Hepatocyte (in vitro differentiated cells): ENCODE measurements around the gene MPZL2. TPM values are rescaled to one million over a fixed set of nuclear protein-coding genes. Genes with fewer than 3 reads are reported as not detected.

Experiments used
- DNase-seq: peaks from one replicate; pipeline ENCODE4 v3.0.0-alpha.2; 2016; ENCODE audit warnings: low spot score
- H2AFZ ChIP-seq: fragments of 200-600 bp; sonication (generic); 2 replicates; pipeline ENCODE4 v1.6.0; 2016; ENCODE audit warnings: antibody characterized with exemption, mild to moderate bottlenecking
- H3K27ac ChIP-seq: fragments of 200-600 bp; sonication (generic); 2 replicates; pipeline ENCODE4 v1.5.1; 2016; ENCODE audit warnings: mild to moderate bottlenecking
- H3K27me3 ChIP-seq: fragments of 200-600 bp; sonication (generic); 2 replicates; pipeline ENCODE4 v1.6.1; 2016
- H3K36me3 ChIP-seq: fragments of 200-600 bp; sonication (generic); replicated peaks from 2 replicates; pipeline ENCODE4 v1.5.1; 2016; ENCODE audit warnings: low read depth; ENCODE audit not compliant: insufficient read depth
- H3K4me1 ChIP-seq: fragments of 200-600 bp; sonication (generic); 2 replicates; pipeline ENCODE4 v1.5.1; 2016; ENCODE audit warnings: mild to moderate bottlenecking, moderate library complexity; ENCODE audit not compliant: insufficient read depth
- H3K4me2 ChIP-seq: fragments of 200-600 bp; sonication (generic); 2 replicates; pipeline ENCODE4 v1.6.0; 2016
- H3K4me3 ChIP-seq: fragments of 200-600 bp; sonication (generic); 2 replicates; pipeline ENCODE4 v1.5.1; 2016; ENCODE audit warnings: mild to moderate bottlenecking
- H3K79me2 ChIP-seq: fragments of 200-600 bp; sonication (generic); 2 replicates; pipeline ENCODE4 v1.6.0; 2017; ENCODE audit warnings: mild to moderate bottlenecking
- H3K9me2 ChIP-seq: fragments of 200-600 bp; sonication (generic); replicated peaks from 2 replicates; pipeline ENCODE4 v1.6.0; 2017; ENCODE audit warnings: mild to moderate bottlenecking; ENCODE audit not compliant: insufficient read depth
- H3K9me3 ChIP-seq: fragments of 200-600 bp; sonication (generic); 2 replicates; pipeline ENCODE4 v1.5.1; 2016; ENCODE audit warnings: low read depth, mild to moderate bottlenecking
- H4K20me1 ChIP-seq: fragments of 200-600 bp; sonication (generic); 2 replicates; pipeline ENCODE4 v1.6.0; 2016; ENCODE audit warnings: mild to moderate bottlenecking; ENCODE audit not compliant: insufficient read depth, poor library complexity, severe bottlenecking
- EZH2 ChIP-seq: fragments of 200-600 bp; sonication (generic); IDR thresholded peaks from 2 replicates; pipeline ENCODE4 v1.6.1; 2016; ENCODE audit warnings: antibody characterized with exemption, mild to moderate bottlenecking, borderline replicate concordance
- EZH2phosphoT487 ChIP-seq: fragments of 200-600 bp; sonication (generic); IDR thresholded peaks from one replicate; pipeline ENCODE4 v1.6.1; 2018; ENCODE audit warnings: antibody characterized with exemption, mild to moderate bottlenecking, low read depth, moderate library complexity; ENCODE audit not compliant: unreplicated experiment, severe bottlenecking
- WGBS: methylation state at CpG from one replicate; pipeline ENCODE4 v1.1.6; 2016; ENCODE audit warnings: low lambda C conversion rate; ENCODE audit errors: missing lambda C conversion rate; 5-methylcytosine and 5-hydroxymethylcytosine counted together
- polyA plus RNA-seq: library from polyadenylated mRNA; unstranded; fragments of >200 nt; fragmentation: Nextera tagmentation; extraction: Ambion mirVana; gene quantifications from 2 replicates; pipeline ENCODE4 v1.2.1, GENCODE V29; 2016
- total RNA-seq: library from RNA; depleted of rRNA; stranded (reverse); fragments of >200 nt; gene quantifications from 2 replicates; pipeline ENCODE4 v1.2.3, GENCODE V29; 2014
- TF ChIP-seq, protein P1 (sequence below): fragments of 200-600 bp; sonication (generic); IDR thresholded peaks from 2 replicates; pipeline ENCODE4 v1.5.1; 2016; ENCODE audit warnings: antibody characterized with exemption, mild to moderate bottlenecking; ENCODE audit not compliant: poor library complexity

Gene MPZL2
- total and polyA plus RNA-seq, 2 experiments from 2014 or later = 47.2 to 48.0 TPM

DNA sequence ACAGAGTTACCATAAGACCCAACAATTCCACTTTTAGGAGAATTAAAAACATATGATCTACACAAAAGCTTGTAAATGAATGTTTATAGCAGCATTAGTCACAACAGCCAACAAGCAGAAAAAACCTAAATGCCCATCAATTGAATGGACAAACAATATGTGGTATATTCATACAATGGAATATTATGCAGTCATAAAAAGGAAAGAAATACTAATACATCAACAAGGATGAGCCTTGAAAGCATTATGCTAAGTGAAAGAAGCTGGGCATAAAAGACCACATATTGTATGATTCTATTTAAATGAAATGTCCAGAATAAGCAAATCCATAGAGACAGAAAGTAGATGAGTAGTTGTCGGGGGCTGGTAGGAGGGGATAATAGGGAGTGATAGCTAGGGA, 5.0 kb downstream of the MPZL2 start:
- H3K36me3 ChIP-seq = no peaks in the 10 kb centered on the region

DNA sequence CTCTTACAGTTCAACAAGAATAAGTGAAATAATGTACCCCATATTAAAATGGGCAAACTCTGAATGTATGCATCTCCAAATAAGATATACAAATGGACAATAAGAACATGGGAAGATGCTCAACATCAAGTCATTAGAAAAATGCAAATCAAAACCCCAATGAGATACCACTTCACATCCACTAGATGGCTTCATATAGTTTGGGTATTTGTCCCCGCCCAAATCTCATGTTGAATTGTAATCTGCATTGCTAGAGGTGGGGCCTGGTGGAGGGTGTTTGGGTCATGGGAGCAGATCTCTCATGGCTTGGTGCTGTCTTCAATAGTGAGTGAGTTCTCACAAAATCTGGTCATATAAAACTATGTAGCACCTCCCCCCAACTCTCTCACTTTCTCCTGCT, 5.7 kb downstream of the MPZL2 start:
- H3K4me2 ChIP-seq = no peak overlapping the region
- no peak overlapping the region for H3K4me3 ChIP-seq
- no peak overlapping the region for H2AFZ ChIP-seq
- H3K36me3 ChIP-seq = no peaks in the 10 kb centered on the region
- no peak for DNase-seq
- TF ChIP-seq, protein P1, sequence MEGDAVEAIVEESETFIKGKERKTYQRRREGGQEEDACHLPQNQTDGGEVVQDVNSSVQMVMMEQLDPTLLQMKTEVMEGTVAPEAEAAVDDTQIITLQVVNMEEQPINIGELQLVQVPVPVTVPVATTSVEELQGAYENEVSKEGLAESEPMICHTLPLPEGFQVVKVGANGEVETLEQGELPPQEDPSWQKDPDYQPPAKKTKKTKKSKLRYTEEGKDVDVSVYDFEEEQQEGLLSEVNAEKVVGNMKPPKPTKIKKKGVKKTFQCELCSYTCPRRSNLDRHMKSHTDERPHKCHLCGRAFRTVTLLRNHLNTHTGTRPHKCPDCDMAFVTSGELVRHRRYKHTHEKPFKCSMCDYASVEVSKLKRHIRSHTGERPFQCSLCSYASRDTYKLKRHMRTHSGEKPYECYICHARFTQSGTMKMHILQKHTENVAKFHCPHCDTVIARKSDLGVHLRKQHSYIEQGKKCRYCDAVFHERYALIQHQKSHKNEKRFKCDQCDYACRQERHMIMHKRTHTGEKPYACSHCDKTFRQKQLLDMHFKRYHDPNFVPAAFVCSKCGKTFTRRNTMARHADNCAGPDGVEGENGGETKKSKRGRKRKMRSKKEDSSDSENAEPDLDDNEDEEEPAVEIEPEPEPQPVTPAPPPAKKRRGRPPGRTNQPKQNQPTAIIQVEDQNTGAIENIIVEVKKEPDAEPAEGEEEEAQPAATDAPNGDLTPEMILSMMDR = peak; percentile 9
- TF ChIP-seq EZH2phosphoT487 (no peak), EZH2 (no peak)
- H3K27ac ChIP-seq = no peak overlapping the region
- no peaks in the 10 kb centered on the region for H3K9me3 ChIP-seq
- peaks cover 4% of the 10 kb centered on the region for H3K4me1 ChIP-seq
- H4K20me1 ChIP-seq = no peaks in the 10 kb centered on the region
- H3K27me3 ChIP-seq = no peaks in the 10 kb centered on the region
- WGBS = 42% methylated on average over 1 of the region's 1 CpG
- peaks cover 28% of the 10 kb centered on the region for H3K79me2 ChIP-seq
- H3K9me2 ChIP-seq = no peaks in the 10 kb centered on the region

More for the DNA sequence above, 5.0 kb downstream of the MPZL2 start:
- Histone ChIP-seq H3K4me2 (no peak overlapping the region), H2AFZ (no peak overlapping the region), H4K20me1 (no peaks in the 10 kb centered on the region), H3K9me3 (no peaks in the 10 kb centered on the region), H3K79me2 (peaks cover 29% of the 10 kb centered on the region), H3K9me2 (no peaks in the 10 kb centered on the region), H3K27me3 (no peaks in the 10 kb centered on the region), H3K4me3 (no peak overlapping the region), H3K27ac (no peak overlapping the region), H3K4me1 (peaks cover 4% of the 10 kb centered on the region)
- DNase-seq = no peak
- TF ChIP-seq, protein P1 = no peak
- no peak for TF ChIP-seq EZH2phosphoT487
- no peak for TF ChIP-seq EZH2
- WGBS = 100% methylated on average over 1 of the region's 1 CpG

DNA sequence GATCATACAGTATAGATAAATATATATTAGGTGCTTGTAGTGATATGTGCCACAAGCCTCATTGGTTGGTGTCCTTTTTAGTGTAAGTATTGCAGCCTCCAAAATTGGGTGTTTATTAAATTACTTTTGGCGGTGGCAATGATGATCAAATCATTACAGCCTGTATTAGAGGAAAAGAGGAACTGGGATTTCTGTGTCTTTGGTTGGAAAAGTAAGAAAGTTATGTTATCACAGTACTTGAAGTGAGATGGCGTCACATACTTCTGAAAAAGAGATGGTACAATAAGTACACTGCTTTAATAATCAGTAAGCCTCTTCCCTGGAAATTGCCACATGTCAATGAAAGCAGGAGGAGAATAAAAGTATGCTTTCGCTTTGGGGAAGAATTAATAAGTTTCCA, 11.4 kb downstream of the MPZL2 start:
- Histone ChIP-seq H3K27me3 (no peaks in the 10 kb centered on the region), H3K4me3 (peak overlapping the region; percentile 32), H2AFZ (peak overlapping the region; percentile 70), H3K79me2 (peaks cover 30% of the 10 kb centered on the region), H3K27ac (peak overlapping the region; percentile 95), H3K4me1 (peaks cover 7% of the 10 kb centered on the region), H3K36me3 (no peaks in the 10 kb centered on the region), H4K20me1 (no peaks in the 10 kb centered on the region), H3K9me2 (no peaks in the 10 kb centered on the region), H3K4me2 (peak overlapping the region; percentile 74), H3K9me3 (no peaks in the 10 kb centered on the region)
- no peak for DNase-seq
- WGBS = 66% methylated on average over 3 of the region's 3 CpGs
- TF ChIP-seq EZH2phosphoT487 (no peak), EZH2 (no peak)
- TF ChIP-seq, protein P1 = no peak
